ENCODE measurements around the gene HLTF.
"Not testable (repeated sequence)": the region's sequence is repeated elsewhere in the genome, so short reads cannot be mapped to it uniquely, and the experiment has no call there.

The HLTF gene

GRCh38 chr3:149114458-149114857 lies 28.1 kb upstream of the HLTF start:
- DNase-seq: no peak
- Histone ChIP-seq H3K4me1 (no peaks in the 10 kb centered on the region), H3K36me3 (no peaks in the 10 kb centered on the region), H3K27me3 (no peaks in the 10 kb centered on the region), H3K4me3 (ENCODE audit: low read depth, low read length) (no peak overlapping the region), H3K9me3 (no peaks in the 10 kb centered on the region)
- TF ChIP-seq CTCF (IDR thresholded peaks at IDR 0.05; ENCODE audit: low read depth, low read length): no peak

DNA sequence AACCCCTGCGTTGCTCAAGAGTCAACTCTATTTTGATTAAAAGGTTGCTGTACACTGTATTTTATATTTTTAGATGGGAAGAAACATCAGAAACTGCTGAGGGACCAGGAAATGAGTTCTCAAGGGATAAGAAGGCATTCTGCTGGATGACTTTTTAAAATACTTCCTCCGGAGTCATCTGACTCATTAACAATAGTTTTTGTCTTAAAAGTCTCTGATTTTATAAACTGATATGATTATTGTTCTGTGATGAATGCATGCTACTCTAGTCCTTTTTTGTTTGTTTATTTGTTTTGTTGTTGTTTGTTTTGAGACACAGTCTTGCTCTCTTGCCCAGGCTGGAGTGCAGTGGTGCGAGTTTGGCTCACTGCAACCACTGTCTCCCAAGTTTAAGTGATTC lies 18.2 kb upstream of the HLTF start:
- Histone ChIP-seq H3K4me3 (ENCODE audit: low read depth, low read length) (no peak overlapping the region), H3K4me1 (no peaks in the 10 kb centered on the region), H3K9me3 (no peaks in the 10 kb centered on the region), H3K27me3 (no peaks in the 10 kb centered on the region), H3K36me3 (no peaks in the 10 kb centered on the region)
- DNase-seq: no peak
- no peak for TF ChIP-seq CTCF (IDR thresholded peaks at IDR 0.05; ENCODE audit: low read depth, low read length)

- Histone ChIP-seq H3K4me3 (ENCODE audit: low read depth, low read length) (no peak overlapping the region), H3K9me3 (no peaks in the 10 kb centered on the region), H3K27me3 (no peaks in the 10 kb centered on the region), H3K36me3 (no peaks in the 10 kb centered on the region), H3K4me1 (no peaks in the 10 kb centered on the region)
- no peak for TF ChIP-seq CTCF (IDR thresholded peaks at IDR 0.05; ENCODE audit: low read depth, low read length)
- DNase-seq: no peak
Observed at GRCh38 chr3:149101641-149102040, 15.3 kb upstream of the HLTF start.

DNA sequence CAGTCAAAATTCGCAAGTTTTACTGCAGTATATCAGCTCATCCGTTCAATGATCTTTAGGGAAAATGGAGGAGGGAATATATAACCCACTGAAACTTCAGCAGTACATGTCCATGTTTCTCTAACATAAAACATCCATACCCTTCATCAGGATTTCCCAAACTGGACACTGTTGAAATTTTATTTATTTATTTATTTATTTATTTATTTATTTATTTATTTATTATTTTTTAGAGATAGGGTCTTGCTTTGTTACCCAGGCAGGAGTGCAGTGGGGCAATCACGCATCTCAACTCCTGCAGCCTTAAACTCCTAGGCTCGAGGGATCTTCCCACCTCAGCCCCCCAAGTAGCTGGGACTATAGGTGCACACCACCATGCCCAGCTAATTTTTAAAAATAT lies 14.8 kb upstream of the HLTF start:
- TF ChIP-seq CTCF (IDR thresholded peaks at IDR 0.05; ENCODE audit: low read depth, low read length): no peak
- no peak for DNase-seq
- H3K27me3 ChIP-seq: no peaks in the 10 kb centered on the region
- no peaks in the 10 kb centered on the region for H3K36me3 ChIP-seq
- no peak overlapping the region for H3K4me3 ChIP-seq (ENCODE audit: low read depth, low read length)
- no peaks in the 10 kb centered on the region for H3K4me1 ChIP-seq
- H3K9me3 ChIP-seq: no peaks in the 10 kb centered on the region

DNA sequence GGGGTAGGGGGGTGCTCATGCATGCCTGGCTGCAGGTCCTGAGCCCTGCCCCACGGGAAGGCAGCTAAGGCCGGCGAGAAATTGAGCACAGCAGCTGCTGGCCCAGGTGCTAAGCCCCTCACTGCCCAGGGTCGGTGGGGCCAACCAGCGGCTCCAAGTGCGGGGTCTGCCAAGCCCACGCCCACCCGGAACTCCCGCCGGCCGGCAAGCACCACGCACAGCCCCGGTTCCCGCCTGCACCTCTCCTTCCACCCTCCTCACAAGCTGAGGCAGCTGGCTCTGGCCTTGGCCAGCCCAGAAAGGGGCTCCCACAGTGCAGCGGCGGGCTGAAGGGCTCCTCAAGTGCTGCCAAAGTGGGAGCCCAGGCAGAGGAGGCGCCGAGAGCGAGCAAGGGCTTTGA lies 11.7 kb upstream of the HLTF start:
- H3K4me1 ChIP-seq; H3K4me3 ChIP-seq (ENCODE audit: low read depth, low read length); DNase-seq; H3K36me3 ChIP-seq; H3K27me3 ChIP-seq; H3K9me3 ChIP-seq: not testable (repeated sequence)

GRCh38 chr3:149095487-149095886 lies 9.2 kb upstream of the HLTF start:
- DNase-seq: no peak
- Histone ChIP-seq H3K4me3 (ENCODE audit: low read depth, low read length) (no peak overlapping the region), H3K36me3 (no peaks in the 10 kb centered on the region), H3K9me3 (no peaks in the 10 kb centered on the region; the same call in 1 of the 2 replicates), H3K4me1 (no peaks in the 10 kb centered on the region), H3K27me3 (no peaks in the 10 kb centered on the region)
- no peak for TF ChIP-seq CTCF (IDR thresholded peaks at IDR 0.05; ENCODE audit: low read depth, low read length)

- no peak for DNase-seq
- Histone ChIP-seq H3K27me3 (no peaks in the 10 kb centered on the region), H3K36me3 (no peaks in the 10 kb centered on the region), H3K4me3 (ENCODE audit: low read depth, low read length) (no peak overlapping the region), H3K9me3 (peaks cover 2% of the 10 kb centered on the region), H3K4me1 (no peaks in the 10 kb centered on the region)
- no peak for TF ChIP-seq CTCF (IDR thresholded peaks at IDR 0.05; ENCODE audit: low read depth, low read length)
Observed at GRCh38 chr3:149091983-149092382, 5.7 kb upstream of the HLTF start.

Data from BE2C (cell line).